Central memory CD4-positive, alpha-beta T cell (primary cell): Measurements from ENCODE around the gene SAMD14.

Experiments
- DNase-seq: peaks from one replicate; pipeline ENCODE4 v3.0.0; 2022

Gene SAMD14

GRCh38 chr17:50094753-50095619, 35.0 kb downstream of the SAMD14 start, which contains the start of gene PDK2:
Gene PDK2, plus strand, starts transcription at chr17:50095351. Its CDS starts 85 bp downstream, at chr17:50095436.
- DNase-seq, result peak; percentile 98

- peak; percentile 80 for DNase-seq
Measured at GRCh38 chr17:50094243-50094752, 35.7 kb downstream of the SAMD14 start.

- no peak for DNase-seq
Measured at GRCh38 chr17:50093807-50094206, 36.2 kb downstream of the SAMD14 start.

- DNase-seq, result no peak
Measured at GRCh38 chr17:50093246-50093645, 36.7 kb downstream of the SAMD14 start.

GRCh38 chr17:50091918-50092285, 38.1 kb downstream of the SAMD14 start:
- DNase-seq, result no peak

GRCh38 chr17:50090971-50091917, 38.7 kb downstream of the SAMD14 start:
- no peak for DNase-seq

- DNase-seq, result no peak
Measured at GRCh38 chr17:50090071-50090470, 39.9 kb downstream of the SAMD14 start.

- no peak for DNase-seq
Measured at GRCh38 chr17:50088952-50089825, 40.8 kb downstream of the SAMD14 start.

GRCh38 chr17:50087912-50088405, 42.0 kb downstream of the SAMD14 start:
- no peak for DNase-seq

GRCh38 chr17:50087246-50087911, 42.6 kb downstream of the SAMD14 start:
- peak; percentile 65 for DNase-seq

- DNase-seq, result no peak
Measured at GRCh38 chr17:50081757-50082156, 48.2 kb downstream of the SAMD14 start.

- DNase-seq, result no peak
Measured at GRCh38 chr17:50080827-50081226, 49.1 kb downstream of the SAMD14 start.

- no peak for DNase-seq
Measured at GRCh38 chr17:50080096-50080480, 49.9 kb downstream of the SAMD14 start.

- no peak for DNase-seq
Measured at GRCh38 chr17:50079334-50080095, 50.4 kb downstream of the SAMD14 start.

GRCh38 chr17:50078430-50078829, 51.5 kb downstream of the SAMD14 start:
- DNase-seq, result no peak

- DNase-seq, result no peak
Measured at GRCh38 chr17:50076591-50077235, 53.2 kb downstream of the SAMD14 start.

GRCh38 chr17:50076221-50076590, 53.8 kb downstream of the SAMD14 start:
- no peak for DNase-seq

GRCh38 chr17:50075446-50076032, 54.4 kb downstream of the SAMD14 start:
- no peak for DNase-seq

GRCh38 chr17:50074227-50074626, 55.7 kb downstream of the SAMD14 start:
- DNase-seq, result no peak

GRCh38 chr17:50072925-50073324, 57.0 kb downstream of the SAMD14 start:
- DNase-seq, result no peak
